Stimulated activated CD8-positive, alpha-beta memory T cell treated with anti-CD3 and anti-CD28 coated beads, Interleukin-15, amount 100 ng/mL, for 1 hour (primary cell): Measurements from ENCODE around the gene TMEM207.

ENCODE experiments used
- DNase-seq: peaks from one replicate; pipeline ENCODE4 v3.0.0-alpha.2; 2020; ENCODE audit warnings: low read depth

TMEM207 gene

GRCh38 chr3:190385731-190386688 is 63.7 kb downstream of the TMEM207 start:
- no peak for DNase-seq

DNA sequence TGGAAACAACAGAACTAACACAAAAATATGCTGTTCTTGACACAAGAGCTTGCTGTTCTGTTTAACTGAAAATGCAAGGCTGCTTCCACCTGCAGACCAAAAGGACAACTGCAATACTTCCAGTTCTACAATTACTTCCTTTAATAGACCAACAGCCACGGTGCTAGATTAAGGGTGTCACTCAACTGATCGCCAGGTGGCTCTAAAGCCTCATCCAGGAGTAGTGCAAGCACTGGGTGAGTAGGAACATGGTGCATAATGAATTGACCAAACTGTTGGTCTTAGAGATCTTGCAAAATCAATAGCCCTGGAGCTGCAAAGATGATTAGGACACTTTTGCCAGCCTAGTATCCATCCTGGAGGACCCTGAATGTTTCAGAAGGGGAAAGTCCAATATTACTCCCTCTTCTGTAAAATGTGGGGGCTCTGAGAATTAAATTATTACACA is 65.4 kb downstream of the TMEM207 start:
- DNase-seq: no peak

DNA sequence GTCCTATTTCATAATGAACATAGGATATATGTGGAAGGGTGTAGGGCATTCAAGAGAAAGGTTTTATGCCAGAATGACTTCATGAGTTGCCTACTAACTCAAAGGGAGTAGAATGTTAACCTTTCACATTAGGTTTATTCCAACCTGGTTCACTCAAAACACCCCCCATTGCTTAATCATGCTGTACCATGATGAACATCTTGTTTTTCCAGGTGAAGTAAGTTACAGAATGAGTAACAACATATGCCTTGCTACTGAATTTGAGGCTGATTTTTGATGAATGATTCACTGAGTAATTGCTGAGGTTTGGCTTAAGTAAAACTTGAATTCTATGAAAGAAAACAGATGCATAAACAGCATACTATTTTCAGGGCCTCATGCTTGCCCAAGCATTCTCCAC is 67.6 kb downstream of the TMEM207 start:
- DNase-seq: no peak

- DNase-seq: no peak
Measured at GRCh38 chr3:190381441-190381840, 68.3 kb downstream of the TMEM207 start.

DNA sequence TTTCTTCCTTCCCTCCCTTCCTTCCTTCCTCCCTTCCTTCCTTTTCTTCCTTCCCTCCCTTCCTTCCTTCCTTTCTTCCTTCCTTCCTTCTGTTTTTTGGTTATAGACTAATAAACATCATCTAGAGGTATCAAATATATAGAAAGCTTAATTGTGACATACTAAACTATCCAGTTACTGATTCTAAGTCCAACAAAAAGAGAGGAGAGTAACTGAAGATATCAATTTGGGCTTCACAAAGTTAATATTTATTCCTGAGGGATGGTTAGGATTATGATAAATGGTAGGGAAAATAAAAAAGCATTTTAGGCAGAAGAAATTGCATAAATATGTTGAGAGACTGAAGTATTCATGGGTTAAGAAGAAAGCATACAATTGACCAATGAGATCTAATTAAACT is 69.5 kb downstream of the TMEM207 start:
- DNase-seq: no peak
